PC-3 (cell line): ENCODE results near the gene LYG2.

Source experiments
- EZH2 ChIP-seq: fragments of 300-600 bp; sonication (generic); IDR thresholded peaks from one replicate; pipeline ENCODE4 v1.6.1; 2017; ENCODE audit warnings: antibody characterized with exemption, mild to moderate bottlenecking, low read length; ENCODE audit not compliant: unreplicated experiment
- EZH2phosphoT487 ChIP-seq: fragments of 300-600 bp; sonication (generic); IDR thresholded peaks from 2 replicates; pipeline ENCODE4 v1.6.1; 2018; ENCODE audit warnings: mild to moderate bottlenecking, antibody characterized with exemption, low read length, borderline replicate concordance
- TF ChIP-seq, protein P1 (sequence below): fragments of 300-600 bp; sonication (generic); conservative IDR thresholded peaks from 2 replicates; pipeline ENCODE4 v1.5.1; 2017; ENCODE audit warnings: antibody characterized with exemption, low read depth, mild to moderate bottlenecking, low read length

DNA sequence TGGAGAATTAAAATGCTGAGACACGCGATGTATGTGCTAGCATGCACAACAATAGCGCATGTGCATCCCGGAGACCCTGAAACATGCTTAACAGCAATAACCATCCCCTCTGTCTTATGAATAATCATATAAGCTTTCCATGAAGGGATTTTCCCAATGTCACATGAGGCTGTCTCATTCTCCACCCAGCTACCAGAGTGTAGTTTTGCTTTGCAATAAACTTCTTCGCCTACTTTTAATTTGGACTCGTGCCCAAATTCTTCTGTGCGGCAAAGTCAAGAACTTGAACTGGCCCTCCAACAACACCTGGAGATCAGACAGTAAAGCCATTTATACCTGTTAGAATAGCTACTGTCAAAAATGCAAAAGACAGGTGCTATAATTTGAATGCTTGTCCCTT, 30.1 kb upstream of the LYG2 start:
- TF ChIP-seq, protein P1, sequence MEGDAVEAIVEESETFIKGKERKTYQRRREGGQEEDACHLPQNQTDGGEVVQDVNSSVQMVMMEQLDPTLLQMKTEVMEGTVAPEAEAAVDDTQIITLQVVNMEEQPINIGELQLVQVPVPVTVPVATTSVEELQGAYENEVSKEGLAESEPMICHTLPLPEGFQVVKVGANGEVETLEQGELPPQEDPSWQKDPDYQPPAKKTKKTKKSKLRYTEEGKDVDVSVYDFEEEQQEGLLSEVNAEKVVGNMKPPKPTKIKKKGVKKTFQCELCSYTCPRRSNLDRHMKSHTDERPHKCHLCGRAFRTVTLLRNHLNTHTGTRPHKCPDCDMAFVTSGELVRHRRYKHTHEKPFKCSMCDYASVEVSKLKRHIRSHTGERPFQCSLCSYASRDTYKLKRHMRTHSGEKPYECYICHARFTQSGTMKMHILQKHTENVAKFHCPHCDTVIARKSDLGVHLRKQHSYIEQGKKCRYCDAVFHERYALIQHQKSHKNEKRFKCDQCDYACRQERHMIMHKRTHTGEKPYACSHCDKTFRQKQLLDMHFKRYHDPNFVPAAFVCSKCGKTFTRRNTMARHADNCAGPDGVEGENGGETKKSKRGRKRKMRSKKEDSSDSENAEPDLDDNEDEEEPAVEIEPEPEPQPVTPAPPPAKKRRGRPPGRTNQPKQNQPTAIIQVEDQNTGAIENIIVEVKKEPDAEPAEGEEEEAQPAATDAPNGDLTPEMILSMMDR = no peak
- TF ChIP-seq EZH2phosphoT487 (no peak), EZH2 (no peak)
